AG04449 (cell line): ENCODE results near the gene PRRX2.

Experiments
- CTCF ChIA-PET: fragments of 350-600 bp; formaldehyde crosslinking; extraction: SDS; loops from one replicate; lab custom pipeline; 2021; ENCODE audit warnings: antibody characterized with exemption; lab: Yijun Ruan, JAX
- POLR2A ChIA-PET: fragments of 400-600, 350-600 bp; formaldehyde crosslinking; extraction: SDS; loops from one replicate; lab custom pipeline; 2020; ENCODE audit warnings: antibody characterized with exemption, inconsistent platforms; lab: Yijun Ruan, JAX
- DNase-seq: peaks from one replicate; pipeline ENCODE4 v3.0.0-alpha.2; 2010; ENCODE audit warnings: low read depth, low spot score
- H3K4me3 ChIP-seq: 2 replicates; pipeline ENCODE4 v1.5.1; 2011; ENCODE audit warnings: low read depth, mild to moderate bottlenecking, control low read depth, low read length
- TF ChIP-seq, protein P1 (sequence below): IDR thresholded peaks from one replicate; pipeline ENCODE4 v1.5.1; 2011; ENCODE audit warnings: mild to moderate bottlenecking, moderate library complexity, low read length, control low read depth, inconsistent platforms; ENCODE audit not compliant: insufficient read depth; ENCODE audit errors: missing control alignments

Gene PRRX2

GRCh38 chr9:129737479-129738274 lies 72.2 kb downstream of the PRRX2 start:
- CTCF ChIA-PET, result interaction anchor here (0.6 to 15.3 kb wide), 46 partner anchors 9 to 676 kb away, joined by 3 to 429 read pairs (median 5); partner anchors contain the start of genes ASB6 and PTGES
- DNase-seq, result no peak
- TF ChIP-seq, protein P1, sequence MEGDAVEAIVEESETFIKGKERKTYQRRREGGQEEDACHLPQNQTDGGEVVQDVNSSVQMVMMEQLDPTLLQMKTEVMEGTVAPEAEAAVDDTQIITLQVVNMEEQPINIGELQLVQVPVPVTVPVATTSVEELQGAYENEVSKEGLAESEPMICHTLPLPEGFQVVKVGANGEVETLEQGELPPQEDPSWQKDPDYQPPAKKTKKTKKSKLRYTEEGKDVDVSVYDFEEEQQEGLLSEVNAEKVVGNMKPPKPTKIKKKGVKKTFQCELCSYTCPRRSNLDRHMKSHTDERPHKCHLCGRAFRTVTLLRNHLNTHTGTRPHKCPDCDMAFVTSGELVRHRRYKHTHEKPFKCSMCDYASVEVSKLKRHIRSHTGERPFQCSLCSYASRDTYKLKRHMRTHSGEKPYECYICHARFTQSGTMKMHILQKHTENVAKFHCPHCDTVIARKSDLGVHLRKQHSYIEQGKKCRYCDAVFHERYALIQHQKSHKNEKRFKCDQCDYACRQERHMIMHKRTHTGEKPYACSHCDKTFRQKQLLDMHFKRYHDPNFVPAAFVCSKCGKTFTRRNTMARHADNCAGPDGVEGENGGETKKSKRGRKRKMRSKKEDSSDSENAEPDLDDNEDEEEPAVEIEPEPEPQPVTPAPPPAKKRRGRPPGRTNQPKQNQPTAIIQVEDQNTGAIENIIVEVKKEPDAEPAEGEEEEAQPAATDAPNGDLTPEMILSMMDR, result peak; percentile 95
- POLR2A ChIA-PET, result interaction anchor here (0.6 to 1.3 kb wide), 4 partner anchors 39 to 1331 kb away, joined by 3 to 4 read pairs (median 3); no protein-coding TSS in a partner anchor
- peak overlapping the region; percentile 51 for H3K4me3 ChIP-seq

DNA sequence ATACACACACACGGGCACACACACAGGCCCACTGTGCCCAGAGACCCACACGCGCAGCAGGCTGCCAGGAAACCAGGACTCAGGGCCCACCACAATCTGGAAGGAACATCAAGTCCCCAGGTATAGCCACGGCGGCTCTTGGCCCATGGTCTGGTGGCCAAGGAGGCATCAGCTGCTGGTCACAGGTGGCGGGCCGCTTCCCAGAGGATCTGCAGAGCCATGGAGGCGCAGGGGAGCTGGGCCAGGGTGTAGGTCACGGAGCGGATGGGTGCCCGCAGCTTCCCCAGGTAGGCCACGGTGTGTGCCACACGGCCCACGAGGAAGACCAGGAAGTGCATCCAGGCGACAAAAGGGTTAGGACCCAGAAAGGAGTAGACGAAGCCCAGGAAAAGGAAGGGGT lies 74.0 kb downstream of the PRRX2 start:
- ChIA-PET POLR2A (interaction anchor here (1.0 kb wide), 1 partner anchor 14 kb away, joined by 3 read pairs; the partner anchor contains the start of gene PTGES), CTCF (interaction anchor here (0.8 to 15.3 kb wide), 11 partner anchors 7 to 608 kb away, joined by 3 to 429 read pairs (median 23); partner anchors contain the start of genes ASB6 and PTGES)
- no peak for DNase-seq
- no peak overlapping the region for H3K4me3 ChIP-seq
- TF ChIP-seq, protein P1, result no peak

- ChIA-PET CTCF (interaction anchor here (0.8 to 15.3 kb wide), 8 partner anchors 11 to 608 kb away, joined by 3 to 429 read pairs (median 27); partner anchors contain the start of genes ASB6 and PTGES), POLR2A (no interaction called here)
- TF ChIP-seq, protein P1, result no peak
- no peak overlapping the region for H3K4me3 ChIP-seq
- no peak for DNase-seq
Measured at GRCh38 chr9:129740174-129740573, 74.7 kb downstream of the PRRX2 start.

DNA sequence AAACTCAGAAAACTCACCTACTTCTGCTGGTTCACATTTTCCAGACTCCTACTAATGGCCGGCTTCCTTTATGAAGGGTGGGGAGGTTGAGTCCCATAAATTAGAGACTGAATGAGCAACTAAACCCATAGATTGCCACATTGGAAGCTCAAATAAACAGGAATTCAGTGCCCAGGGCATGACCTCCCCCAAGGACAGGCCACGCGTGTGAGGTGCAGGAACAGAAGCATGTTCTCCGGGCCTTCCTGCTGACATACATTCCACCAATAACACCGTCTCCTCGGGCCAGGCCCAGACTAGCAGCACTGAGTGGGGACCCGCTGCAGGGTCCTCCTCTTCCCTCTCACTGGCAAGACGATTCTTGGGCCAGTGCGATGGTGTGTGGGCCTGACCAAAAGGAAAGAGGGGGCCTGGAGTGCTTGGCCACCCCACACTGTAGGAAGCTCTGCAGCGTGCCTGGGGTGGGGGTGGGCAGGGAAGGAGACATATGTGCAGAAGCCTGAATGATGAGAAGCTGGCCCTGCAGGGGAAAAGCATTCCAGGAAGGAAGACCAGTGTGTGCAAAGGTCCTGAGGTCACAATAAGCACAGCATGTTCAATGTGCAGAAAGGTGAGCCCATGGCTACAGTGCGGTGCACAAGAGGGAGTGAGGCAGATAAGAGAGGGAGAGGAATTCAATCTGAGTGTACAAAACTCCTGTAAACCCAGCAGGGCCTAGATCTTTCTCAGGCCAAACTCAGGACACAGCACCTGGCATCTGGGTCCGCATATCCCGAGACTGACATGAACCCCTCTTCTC lies 75.4 kb downstream of the PRRX2 start:
- no peak for DNase-seq
- CTCF ChIA-PET, result interaction anchor here (1.5 to 15.3 kb wide), 5 partner anchors 10 to 98 kb away, joined by 4 to 429 read pairs (median 93); partner anchors contain the start of genes ASB6 and PTGES
- POLR2A ChIA-PET, result no interaction called here
- H3K4me3 ChIP-seq, result no peak overlapping the region
- TF ChIP-seq, protein P1, result no peak

GRCh38 chr9:129745200-129745599 lies 79.8 kb downstream of the PRRX2 start:
- POLR2A ChIA-PET, result interaction anchor here (0.7 kb wide), 1 partner anchor 13 kb away, joined by 3 read pairs; no protein-coding TSS in a partner anchor
- CTCF ChIA-PET, result interaction anchor here (1.2 to 15.3 kb wide), 4 partner anchors 11 to 39 kb away, joined by 4 to 429 read pairs (median 86); no protein-coding TSS in a partner anchor
- TF ChIP-seq, protein P1, result no peak
- no peak for DNase-seq
- H3K4me3 ChIP-seq, result no peak overlapping the region
